ENCODE data around the gene WDR59. TPM values are rescaled to one million over a fixed set of nuclear protein-coding genes. Genes with fewer than 3 reads are reported as not detected.

The WDR59 gene
- total RNA-seq, 1 donor from 2014 or later = 64.0 TPM

GRCh38 chr16:74888232-74888862, 96.6 kb downstream of the WDR59 start:
- Histone ChIP-seq H3K27me3 (no peaks in the 10 kb centered on the region), H3K4me1 (no peaks in the 10 kb centered on the region), H3K36me3 (peaks cover 8% of the 10 kb centered on the region), H3F3A (ENCODE audit: low read depth) (no peaks in the 10 kb centered on the region), H3K4me2 (no peak overlapping the region), H3K4me3 (no peak overlapping the region), H2AFZ (replicated peaks) (no peak overlapping the region), H3K9ac (no peak overlapping the region), H3K9me3 (ENCODE audit: low read depth) (no peaks in the 10 kb centered on the region), H4K20me1 (ENCODE audit: low read depth) (no peaks in the 10 kb centered on the region), H3K79me2 (ENCODE audit: low read depth) (no peaks in the 10 kb centered on the region), H3K27ac (no peak overlapping the region)
- H3K9me3 Mint-ChIP-seq = no peaks in the 10 kb centered on the region
- peaks cover 5% of the 10 kb centered on the region for H3K4me1 Mint-ChIP-seq
- no peak overlapping the region for H3K27ac Mint-ChIP-seq
- no peaks in the 10 kb centered on the region for H3K27me3 Mint-ChIP-seq (ENCODE audit: insufficient read depth, low read depth)
- no peak overlapping the region for H3K4me3 Mint-ChIP-seq
- no peak for TF ChIP-seq EZH2phosphoT487 (IDR thresholded peaks at IDR 0.05)
- no peak for TF ChIP-seq CTCF (IDR thresholded peaks at IDR 0.05)
- TF ChIP-seq EZH2 (IDR thresholded peaks at IDR 0.05) = no peak
- DNase-seq (ENCODE audit: low spot score) = no peak
- peaks cover 52% of the 10 kb centered on the region for H3K36me3 Mint-ChIP-seq

GRCh38 chr16:74887084-74887483, 97.8 kb downstream of the WDR59 start:
- no peaks in the 10 kb centered on the region for H3K4me1 ChIP-seq
- H4K20me1 ChIP-seq (ENCODE audit: low read depth) = no peaks in the 10 kb centered on the region
- no peaks in the 10 kb centered on the region for H3K36me3 ChIP-seq
- no peak overlapping the region for H2AFZ ChIP-seq (replicated peaks)
- H3K27ac ChIP-seq = no peak overlapping the region
- no peaks in the 10 kb centered on the region for H3K27me3 ChIP-seq
- Mint-ChIP-seq H3K4me3 (no peak overlapping the region), H3K36me3 (peaks cover 47% of the 10 kb centered on the region), H3K27me3 (ENCODE audit: insufficient read depth, low read depth) (no peaks in the 10 kb centered on the region), H3K9me3 (no peaks in the 10 kb centered on the region), H3K4me1 (peaks cover 5% of the 10 kb centered on the region), H3K27ac (no peak overlapping the region)
- H3K79me2 ChIP-seq (ENCODE audit: low read depth) = no peaks in the 10 kb centered on the region
- H3K4me3 ChIP-seq = no peak overlapping the region
- DNase-seq (ENCODE audit: low spot score) = no peak
- no peak overlapping the region for H3K9ac ChIP-seq
- H3F3A ChIP-seq (ENCODE audit: low read depth) = no peaks in the 10 kb centered on the region
- no peak for TF ChIP-seq EZH2 (IDR thresholded peaks at IDR 0.05)
- TF ChIP-seq CTCF (IDR thresholded peaks at IDR 0.05) = no peak
- no peak for TF ChIP-seq EZH2phosphoT487 (IDR thresholded peaks at IDR 0.05)
- no peaks in the 10 kb centered on the region for H3K9me3 ChIP-seq (ENCODE audit: low read depth)
- no peak overlapping the region for H3K4me2 ChIP-seq

- Mint-ChIP-seq H3K27me3 (ENCODE audit: insufficient read depth, low read depth) (no peaks in the 10 kb centered on the region), H3K4me3 (no peak overlapping the region), H3K9me3 (no peaks in the 10 kb centered on the region), H3K36me3 (peaks cover 18% of the 10 kb centered on the region), H3K27ac (no peak overlapping the region), H3K4me1 (no peaks in the 10 kb centered on the region)
- Histone ChIP-seq H3K4me2 (no peak overlapping the region), H3K36me3 (no peaks in the 10 kb centered on the region), H3K27ac (no peak overlapping the region), H3K9ac (no peak overlapping the region), H3K9me3 (ENCODE audit: low read depth) (no peaks in the 10 kb centered on the region), H3K4me3 (no peak overlapping the region), H3F3A (ENCODE audit: low read depth) (no peaks in the 10 kb centered on the region), H3K27me3 (no peaks in the 10 kb centered on the region), H2AFZ (replicated peaks) (no peak overlapping the region), H3K79me2 (ENCODE audit: low read depth) (no peaks in the 10 kb centered on the region), H4K20me1 (ENCODE audit: low read depth) (no peaks in the 10 kb centered on the region), H3K4me1 (no peaks in the 10 kb centered on the region)
- DNase-seq (ENCODE audit: low spot score) = no peak
- TF ChIP-seq CTCF (IDR thresholded peaks at IDR 0.05) (no peak), EZH2 (IDR thresholded peaks at IDR 0.05) (no peak), EZH2phosphoT487 (IDR thresholded peaks at IDR 0.05) (no peak)
These were observed 107.2 kb downstream of the WDR59 start for GRCh38 chr16:74877706-74878105.

All from neural progenitor cell (in vitro differentiated cells).